Stimulated activated effector memory CD8-positive, alpha-beta T cell treated with anti-CD3 and anti-CD28 coated beads, Interleukin-12 subunit alpha, Interleukin-12 subunit beta, amount 100 ng/mL, for 72 hours (primary cell): ENCODE measurements around the gene OR4K1.

ENCODE experiments used
- ATAC-seq: fragments of 150-1000 bp; cut with Tn5 transposase; 2 replicates; pipeline ENCODE4 v1.10.0; 2021
- DNase-seq, 2 donors: peaks; one replicate each; pipeline ENCODE4 v3.0.0; 2021 to 2022; ENCODE audit warnings: low spot score in 2 of 2
- H3K27ac Mint-ChIP-seq: one replicate; pipeline ENCODE4 v1.8.0; 2022; ENCODE audit warnings: mild to moderate bottlenecking, mixed read lengths
- H3K36me3 Mint-ChIP-seq: one replicate; pipeline ENCODE4 v1.8.0; 2022; ENCODE audit warnings: mild to moderate bottlenecking, mixed read lengths
- H3K4me1 Mint-ChIP-seq: one replicate; pipeline ENCODE4 v1.8.0; 2022; ENCODE audit warnings: mixed read lengths
- H3K4me3 Mint-ChIP-seq: one replicate; pipeline ENCODE4 v1.8.0; 2022; ENCODE audit warnings: mild to moderate bottlenecking, mixed read lengths
- H3K9me3 Mint-ChIP-seq: one replicate; pipeline ENCODE4 v1.8.0; 2022; ENCODE audit warnings: mixed read lengths

The OR4K1 gene

GRCh38 chr14:19975291-19975690 lies 44.6 kb downstream of the OR4K1 start, which contains the start of gene OR4K15:
Gene OR4K15, plus strand, starts transcription at chr14:19975591. Its CDS starts 0 bp downstream, at chr14:19975591.
- H3K4me3 Mint-ChIP-seq, result no peak within 1 kb of the TSS
- H3K36me3 Mint-ChIP-seq, result no peaks in the 10 kb centered on the region
- H3K9me3 Mint-ChIP-seq, result peaks cover 10% of the 10 kb centered on the region
- H3K27ac Mint-ChIP-seq, result peak within 1 kb of the TSS; percentile 30
- no peak for ATAC-seq
- peaks cover 22% of the 10 kb centered on the region for H3K4me1 Mint-ChIP-seq
- no peak for DNase-seq
